K562 (cell line): ENCODE measurements around the gene JPH3. TPM values are rescaled to one million over a fixed set of nuclear protein-coding genes. Genes with fewer than 3 reads are reported as not detected.

Experiments
- ATAC-seq: fragments of 200-7000 bp; cut with Tn5 transposase; 3 replicates; pipeline ENCODE4 v1.9.1; 2020; ENCODE audit warnings: moderate library complexity
- BruUV-seq: library from RNA; stranded (reverse); fragments of 400-500 nt; replicated peaks from 2 replicates; lab custom pipeline; 2021; lab: Mats Ljungman, UMichigan
- CTCF ChIA-PET: fragments of 300-600 bp; formaldehyde crosslinking; extraction: SDS; loops from one replicate; lab custom pipeline; 2021; ENCODE audit warnings: low intra/inter-chr PET ratio; lab: Yijun Ruan, JAX
- POLR2A ChIA-PET: fragments of 300-600, 350-650 bp; sonication (Branson Sonifier 250); formaldehyde crosslinking; extraction: SDS; loops from one replicate; lab custom pipeline; 2021; ENCODE audit warnings: antibody characterized with exemption, inconsistent platforms; lab: Yijun Ruan, JAX
- DNase-seq, 4 experiments: peaks; one replicate each; pipeline versions ENCODE4 v3.0.0 to v3.0.0-alpha.2; 2011 to 2018; ENCODE audit warnings: low spot score in 3 of 4, mixed read lengths in 3 of 4; ENCODE audit errors: extremely low read depth in 1 of 4
- FAIRE-seq: peaks from 2 replicates; lab custom pipeline; 2011; peaks lifted over from hg19 to GRCh38; lab: Jason Lieb, UNC
- H2AFZ ChIP-seq: 2 replicates; pipeline ENCODE4 v1.6.0; 2011; ENCODE audit warnings: low read depth, low read length, control low read depth, inconsistent platforms
- H3K27ac ChIP-seq: fragments of 200-600 bp; 3 replicates; pipeline ENCODE4 v1.8.0; 2011; ENCODE audit warnings: low read depth, mild to moderate bottlenecking, control low read depth, inconsistent platforms, low read length, moderate library complexity, mixed read lengths; ENCODE audit errors: extremely low read depth
- H3K27me3 ChIP-seq, 2 experiments: fragments of 300-600 bp in 1 of 2; 2 replicates in 1 of 2; 3 replicates in 1 of 2; pipeline versions ENCODE4 v1.6.0 to v1.8.0; 2011; ENCODE audit warnings: inconsistent platforms in 2 of 2, low read length in 2 of 2, mild to moderate bottlenecking in 1 of 2, mixed read lengths in 1 of 2, moderate library complexity in 1 of 2; ENCODE audit not compliant: control insufficient read depth in 2 of 2, insufficient read depth in 2 of 2
- H3K36me3 ChIP-seq: fragments of 300-600 bp; 3 replicates; pipeline ENCODE4 v1.8.0; 2011; ENCODE audit warnings: mild to moderate bottlenecking, low read length, inconsistent platforms; ENCODE audit not compliant: control insufficient read depth, insufficient read depth
- H3K4me1 ChIP-seq, 2 experiments: fragments of 200-600 bp in 1 of 2; replicated peaks in 1 of 2; 2 replicates in 1 of 2; 3 replicates in 1 of 2; pipeline versions ENCODE4 v1.5.1 to v1.8.0; 2011; ENCODE audit warnings: inconsistent platforms in 2 of 2, low read length in 2 of 2, mild to moderate bottlenecking in 1 of 2, mixed read lengths in 1 of 2, moderate library complexity in 1 of 2; ENCODE audit not compliant: control insufficient read depth in 2 of 2, insufficient read depth in 2 of 2
- H3K4me2 ChIP-seq: 2 replicates; pipeline ENCODE4 v1.6.1; 2011; ENCODE audit warnings: low read length, control low read depth, inconsistent platforms, mixed read lengths; ENCODE audit not compliant: insufficient read depth
- H3K4me3 ChIP-seq: fragments of 200-600 bp; sonication (generic), shearing (Covaris generic); 2 replicates; pipeline ENCODE4 v1.5.1; 2016; ENCODE audit warnings: control low read depth, inconsistent platforms
- H3K79me2 ChIP-seq: fragments of 200-600 bp; 3 replicates; pipeline ENCODE4 v1.8.0; 2011; ENCODE audit warnings: low read length, inconsistent platforms; ENCODE audit not compliant: control insufficient read depth, insufficient read depth
- H3K9ac ChIP-seq, 2 experiments: 2 replicates each; pipeline versions ENCODE4 v1.6.0 to v1.6.1; 2011; ENCODE audit warnings: low read depth in 2 of 2, low read length in 2 of 2, control low read depth in 1 of 2, inconsistent platforms in 1 of 2, mild to moderate bottlenecking in 1 of 2, mixed read lengths in 1 of 2; ENCODE audit not compliant: insufficient read depth in 1 of 2
- H3K9me1 ChIP-seq: one replicate; pipeline ENCODE4 v1.6.0; 2011; ENCODE audit warnings: inconsistent platforms, mild to moderate bottlenecking, low read length, moderate library complexity; ENCODE audit not compliant: control insufficient read depth, insufficient read depth
- H3K9me3 ChIP-seq: replicated peaks from 2 replicates; pipeline ENCODE4 v1.5.1; 2011; ENCODE audit warnings: low read depth, low read length, inconsistent platforms; ENCODE audit not compliant: control insufficient read depth, insufficient read depth
- H4K20me1 ChIP-seq: replicated peaks from 2 replicates; pipeline ENCODE4 v1.6.1; 2011; ENCODE audit warnings: low read length, inconsistent platforms, mixed read lengths; ENCODE audit not compliant: control insufficient read depth, insufficient read depth
- FIP1L1 ChIP-seq: fragments of 200-400 bp; formaldehyde crosslinking; IDR thresholded peaks from 2 replicates; pipeline ENCODE4 v1.6.1; 2018; ENCODE audit warnings: mild to moderate bottlenecking, low read depth, low read length; ENCODE audit not compliant: poor library complexity, severe bottlenecking
- WGBS: fragments of 100-300 bp; shearing (Covaris generic); methylation state at CpG from one replicate; pipeline ENCODE4 v1.1.6; 2016; ENCODE audit warnings: low coverage, mixed read lengths; ENCODE audit not compliant: insufficient coverage; ENCODE audit errors: missing lambda C conversion rate; 5-methylcytosine and 5-hydroxymethylcytosine counted together
- in situ Hi-C: fragments of 300-500 bp; cut with MboI; formaldehyde crosslinking; loops from 4 replicates; pipeline ENCODE4 v1.15.0; 2018; ENCODE audit warnings: inconsistent platforms, mixed read lengths
- intact Hi-C: fragments of 100-400 bp; cut with micrococcal nuclease; formaldehyde crosslinking; loops from 2 replicates; pipeline ENCODE4 v1.14.2; 2022
- polyA plus RNA-seq, 8 experiments: library from polyadenylated mRNA; depleted of rRNA in 4 of 8; stranded (reverse) in 5 of 8; unstranded in 3 of 8; fragments of >200 nt; fragmentation: Nextera tagmentation in 2 of 8; fragmentation: Illumina TruSeq in 1 of 8; extraction: Ambion mirVana in 2 of 8; extraction: Trizol in 1 of 8; gene quantifications; 2 replicates each; pipeline versions ENCODE4 v1.2.1 to v1.2.3, GENCODE V29; 2011 to 2014; ENCODE audit warnings: inconsistent platforms in 1 of 8, missing spikeins in 1 of 8
- total RNA-seq, 7 experiments: library from RNA; depleted of rRNA in 6 of 7; stranded (reverse); fragments of >200 nt in 6 of 7; fragmentation: Illumina TruSeq in 2 of 7; extraction: Trizol in 2 of 7; gene quantifications; 2 replicates each; pipeline versions ENCODE4 v1.2.1 to v1.2.3, GENCODE V29; 2011 to 2021; ENCODE audit warnings: low replicate concordance in 1 of 7
- TF ChIP-seq, protein P1 (sequence below): fragments of 450-650 bp; IDR thresholded peaks from 2 replicates; pipeline ENCODE4 v1.6.1; 2018; ENCODE audit not compliant: partially characterized antibody
- TF ChIP-seq, protein P2 (sequence below), 2 experiments: fragments of 450-650 bp; formaldehyde crosslinking in 1 of 2; IDR thresholded peaks; 2 replicates each; pipeline versions ENCODE4 v1.4.0 to v1.6.1; 2014 to 2020; ENCODE audit warnings: mild to moderate bottlenecking in 2 of 2, borderline replicate concordance in 1 of 2, low read depth in 1 of 2

JPH3 gene
- total and polyA plus RNA-seq, 9 of the 15 experiments (the other 6 are each of a cell fraction or from before 2014, with no cell fraction given): 0.01 TPM; not detected in 8

DNA sequence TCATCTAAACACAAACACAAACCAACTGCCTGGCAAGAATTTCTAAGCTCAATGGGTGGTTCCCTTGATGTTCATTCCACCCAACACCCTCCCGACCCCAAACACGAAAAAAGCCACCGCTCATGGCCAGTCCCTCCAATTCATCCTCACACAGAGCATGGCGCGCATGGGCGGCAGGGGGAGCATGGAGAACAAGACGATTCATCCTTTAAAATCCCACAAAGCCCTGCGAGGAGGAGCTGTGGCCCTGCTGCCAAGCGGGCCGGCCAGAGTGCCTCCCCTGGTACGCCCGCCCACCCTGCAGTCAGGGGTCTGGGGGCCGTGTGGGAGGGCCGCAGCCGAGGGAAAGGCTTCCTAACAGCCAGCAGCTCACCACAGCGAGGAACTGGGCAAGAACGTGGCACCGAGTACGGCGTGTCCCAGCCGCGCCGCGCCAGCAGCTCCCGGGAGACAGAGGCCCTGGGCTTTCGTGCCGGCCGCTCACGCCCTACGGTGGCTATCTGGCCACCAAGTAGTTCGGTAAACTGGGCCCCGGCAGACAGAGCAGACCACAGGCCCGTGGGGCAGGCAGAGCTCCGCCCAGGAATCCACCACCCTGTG, 102.5 kb downstream of the JPH3 start:
- H3K36me3 ChIP-seq: peaks cover 78% of the 10 kb centered on the region; the same call in 1 of the 3 replicates
- no peak overlapping the region; a peak in 1 of 4 replicates for H3K9ac ChIP-seq
- CTCF ChIA-PET: no interaction called here
- H3K9me3 ChIP-seq: no peaks in the 10 kb centered on the region
- H3K27ac ChIP-seq: no peak overlapping the region
- TF ChIP-seq, protein P1, sequence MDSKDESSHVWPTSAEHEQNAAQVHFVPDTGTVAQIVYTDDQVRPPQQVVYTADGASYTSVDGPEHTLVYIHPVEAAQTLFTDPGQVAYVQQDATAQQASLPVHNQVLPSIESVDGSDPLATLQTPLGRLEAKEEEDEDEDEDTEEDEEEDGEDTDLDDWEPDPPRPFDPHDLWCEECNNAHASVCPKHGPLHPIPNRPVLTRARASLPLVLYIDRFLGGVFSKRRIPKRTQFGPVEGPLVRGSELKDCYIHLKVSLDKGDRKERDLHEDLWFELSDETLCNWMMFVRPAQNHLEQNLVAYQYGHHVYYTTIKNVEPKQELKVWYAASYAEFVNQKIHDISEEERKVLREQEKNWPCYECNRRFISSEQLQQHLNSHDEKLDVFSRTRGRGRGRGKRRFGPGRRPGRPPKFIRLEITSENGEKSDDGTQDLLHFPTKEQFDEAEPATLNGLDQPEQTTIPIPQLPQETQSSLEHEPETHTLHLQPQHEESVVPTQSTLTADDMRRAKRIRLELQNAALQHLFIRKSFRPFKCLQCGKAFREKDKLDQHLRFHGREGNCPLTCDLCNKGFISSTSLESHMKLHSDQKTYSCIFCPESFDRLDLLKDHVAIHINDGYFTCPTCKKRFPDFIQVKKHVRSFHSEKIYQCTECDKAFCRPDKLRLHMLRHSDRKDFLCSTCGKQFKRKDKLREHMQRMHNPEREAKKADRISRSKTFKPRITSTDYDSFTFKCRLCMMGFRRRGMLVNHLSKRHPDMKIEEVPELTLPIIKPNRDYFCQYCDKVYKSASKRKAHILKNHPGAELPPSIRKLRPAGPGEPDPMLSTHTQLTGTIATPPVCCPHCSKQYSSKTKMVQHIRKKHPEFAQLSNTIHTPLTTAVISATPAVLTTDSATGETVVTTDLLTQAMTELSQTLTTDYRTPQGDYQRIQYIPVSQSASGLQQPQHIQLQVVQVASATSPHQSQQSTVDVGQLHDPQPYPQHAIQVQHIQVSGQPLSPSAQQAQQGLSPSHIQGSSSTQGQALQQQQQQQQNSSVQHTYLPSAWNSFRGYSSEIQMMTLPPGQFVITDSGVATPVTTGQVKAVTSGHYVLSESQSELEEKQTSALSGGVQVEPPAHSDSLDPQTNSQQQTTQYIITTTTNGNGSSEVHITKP: no peak
- TF ChIP-seq, protein P2, sequence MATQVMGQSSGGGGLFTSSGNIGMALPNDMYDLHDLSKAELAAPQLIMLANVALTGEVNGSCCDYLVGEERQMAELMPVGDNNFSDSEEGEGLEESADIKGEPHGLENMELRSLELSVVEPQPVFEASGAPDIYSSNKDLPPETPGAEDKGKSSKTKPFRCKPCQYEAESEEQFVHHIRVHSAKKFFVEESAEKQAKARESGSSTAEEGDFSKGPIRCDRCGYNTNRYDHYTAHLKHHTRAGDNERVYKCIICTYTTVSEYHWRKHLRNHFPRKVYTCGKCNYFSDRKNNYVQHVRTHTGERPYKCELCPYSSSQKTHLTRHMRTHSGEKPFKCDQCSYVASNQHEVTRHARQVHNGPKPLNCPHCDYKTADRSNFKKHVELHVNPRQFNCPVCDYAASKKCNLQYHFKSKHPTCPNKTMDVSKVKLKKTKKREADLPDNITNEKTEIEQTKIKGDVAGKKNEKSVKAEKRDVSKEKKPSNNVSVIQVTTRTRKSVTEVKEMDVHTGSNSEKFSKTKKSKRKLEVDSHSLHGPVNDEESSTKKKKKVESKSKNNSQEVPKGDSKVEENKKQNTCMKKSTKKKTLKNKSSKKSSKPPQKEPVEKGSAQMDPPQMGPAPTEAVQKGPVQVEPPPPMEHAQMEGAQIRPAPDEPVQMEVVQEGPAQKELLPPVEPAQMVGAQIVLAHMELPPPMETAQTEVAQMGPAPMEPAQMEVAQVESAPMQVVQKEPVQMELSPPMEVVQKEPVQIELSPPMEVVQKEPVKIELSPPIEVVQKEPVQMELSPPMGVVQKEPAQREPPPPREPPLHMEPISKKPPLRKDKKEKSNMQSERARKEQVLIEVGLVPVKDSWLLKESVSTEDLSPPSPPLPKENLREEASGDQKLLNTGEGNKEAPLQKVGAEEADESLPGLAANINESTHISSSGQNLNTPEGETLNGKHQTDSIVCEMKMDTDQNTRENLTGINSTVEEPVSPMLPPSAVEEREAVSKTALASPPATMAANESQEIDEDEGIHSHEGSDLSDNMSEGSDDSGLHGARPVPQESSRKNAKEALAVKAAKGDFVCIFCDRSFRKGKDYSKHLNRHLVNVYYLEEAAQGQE (IDR thresholded peaks at IDR 0.05; ENCODE audit: borderline replicate concordance): no peak
- TF ChIP-seq, protein P2 (CRISPR knock-in tag; IDR thresholded peaks at IDR 0.05; ENCODE audit: low read depth): no peak
- no peak for TF ChIP-seq FIP1L1
- intact Hi-C loops: no loop called here
- H4K20me1 ChIP-seq: no peaks in the 10 kb centered on the region
- no peak overlapping the region for H3K4me3 ChIP-seq
- H3K27me3 ChIP-seq: no peaks in the 10 kb centered on the region
- no peak for DNase-seq
- WGBS: 94% methylated on average over 18 of the region's 34 CpGs
- POLR2A ChIA-PET: interaction anchor here (0.7 to 2.1 kb wide), 5 partner anchors 10 to 17 kb away, joined by 3 to 9 read pairs (median 3); no protein-coding TSS in a partner anchor
- FAIRE-seq: no peak
- peaks cover 0 to 45% of the 10 kb centered on the region in 2 experiments; a peak in 2 of 5 replicates for H3K4me1 ChIP-seq
- no peak overlapping the region for H3K4me2 ChIP-seq
- H2AFZ ChIP-seq: no peak overlapping the region
- ATAC-seq: no peak
- peaks cover 7% of the 10 kb centered on the region for H3K9me1 ChIP-seq
- no peaks in the 10 kb centered on the region for H3K79me2 ChIP-seq
- no TSS peak for BruUV-seq
- in situ Hi-C loops: no loop called here
